ENCODE data around the gene RPL28.

Gene RPL28

DNA sequence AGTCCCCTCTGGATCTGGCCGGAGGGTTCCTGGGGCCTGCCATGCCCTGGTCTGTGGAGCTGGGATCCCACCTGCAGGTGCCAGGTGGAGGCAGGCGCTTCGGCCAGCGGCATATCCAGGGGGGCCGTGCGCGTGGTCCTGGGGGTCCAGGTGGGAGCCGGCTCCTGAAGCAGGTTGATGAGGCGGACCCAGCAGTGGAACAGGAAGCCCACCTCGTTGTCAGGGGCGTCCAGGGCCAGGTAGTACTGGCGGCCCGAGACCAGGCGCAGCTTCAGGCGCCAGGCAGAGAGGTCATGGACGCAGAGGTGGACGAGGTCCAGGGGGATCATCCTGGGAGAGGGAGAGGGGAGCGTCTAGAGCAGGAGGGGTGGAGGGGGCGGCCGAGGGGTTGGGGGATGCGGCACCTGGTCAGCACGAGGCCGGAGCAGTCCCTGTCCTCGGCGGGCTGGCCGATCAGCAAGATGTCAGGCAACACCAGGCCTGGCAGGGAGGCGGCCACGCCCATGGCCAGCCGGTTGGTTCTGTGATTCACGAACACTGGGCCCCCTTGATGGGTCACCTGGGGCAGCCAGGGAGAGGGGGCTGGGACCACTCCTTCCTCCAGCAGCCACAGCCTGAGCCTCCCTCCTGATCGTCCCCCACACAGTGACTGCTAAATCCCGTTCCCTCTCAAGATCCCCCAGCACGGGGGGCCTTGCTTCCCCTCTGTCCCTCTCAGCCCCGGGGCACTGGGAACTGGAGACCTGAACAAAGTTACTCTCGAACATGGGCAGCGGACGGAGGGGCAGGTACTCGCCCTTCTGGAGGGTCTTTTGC, 23.4 kb upstream of the RPL28 start:
- DNase-seq (ENCODE audit: low read depth): no peak
- TF ChIP-seq, protein P1, sequence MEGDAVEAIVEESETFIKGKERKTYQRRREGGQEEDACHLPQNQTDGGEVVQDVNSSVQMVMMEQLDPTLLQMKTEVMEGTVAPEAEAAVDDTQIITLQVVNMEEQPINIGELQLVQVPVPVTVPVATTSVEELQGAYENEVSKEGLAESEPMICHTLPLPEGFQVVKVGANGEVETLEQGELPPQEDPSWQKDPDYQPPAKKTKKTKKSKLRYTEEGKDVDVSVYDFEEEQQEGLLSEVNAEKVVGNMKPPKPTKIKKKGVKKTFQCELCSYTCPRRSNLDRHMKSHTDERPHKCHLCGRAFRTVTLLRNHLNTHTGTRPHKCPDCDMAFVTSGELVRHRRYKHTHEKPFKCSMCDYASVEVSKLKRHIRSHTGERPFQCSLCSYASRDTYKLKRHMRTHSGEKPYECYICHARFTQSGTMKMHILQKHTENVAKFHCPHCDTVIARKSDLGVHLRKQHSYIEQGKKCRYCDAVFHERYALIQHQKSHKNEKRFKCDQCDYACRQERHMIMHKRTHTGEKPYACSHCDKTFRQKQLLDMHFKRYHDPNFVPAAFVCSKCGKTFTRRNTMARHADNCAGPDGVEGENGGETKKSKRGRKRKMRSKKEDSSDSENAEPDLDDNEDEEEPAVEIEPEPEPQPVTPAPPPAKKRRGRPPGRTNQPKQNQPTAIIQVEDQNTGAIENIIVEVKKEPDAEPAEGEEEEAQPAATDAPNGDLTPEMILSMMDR (conservative IDR thresholded peaks at IDR 0.05; ENCODE audit: control insufficient read depth, insufficient read depth, low read depth, low read length): no peak

DNA sequence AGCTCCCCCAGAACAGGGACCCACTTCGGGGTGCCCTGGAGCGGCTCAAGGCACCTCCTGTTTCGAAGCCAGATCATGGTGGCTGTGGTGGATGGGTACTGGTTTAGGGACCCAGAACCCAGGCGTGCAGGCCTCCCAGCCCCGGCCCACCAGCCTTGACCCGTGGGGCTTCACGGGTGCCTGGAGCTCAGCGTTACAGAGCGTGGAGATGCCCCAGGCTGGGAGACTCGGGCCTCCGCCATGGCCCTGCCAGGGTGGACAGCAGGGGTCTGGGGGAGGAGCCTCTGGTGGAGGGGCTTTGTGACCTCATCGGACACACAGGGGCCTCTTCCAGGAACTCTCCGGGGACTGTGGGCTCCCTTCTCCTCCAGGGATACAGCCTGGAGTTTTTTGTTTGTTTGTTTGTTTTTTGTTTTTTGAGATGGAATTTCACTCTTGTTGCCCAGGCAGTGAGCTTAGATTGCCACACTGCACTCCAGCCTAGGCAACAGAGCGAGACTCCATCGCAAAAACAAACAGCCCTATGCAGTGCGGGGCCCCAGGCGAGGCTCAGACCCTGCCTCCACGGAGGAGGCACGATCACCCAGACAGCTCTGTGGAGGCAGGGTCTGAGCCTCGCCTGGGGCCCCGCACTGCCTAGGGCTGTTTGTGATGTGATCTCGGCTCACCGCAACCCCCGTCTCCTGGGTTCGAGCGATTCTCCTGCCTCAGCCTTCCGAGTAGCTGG, 22.6 kb upstream of the RPL28 start, which contains the start of gene GARIN5B:
GARIN5B (minus strand) TSS at position 271 of the 727 bp plus-strand sequence; CDS start at position 77, 194 bp downstream.
- no peak within 1 kb of the TSS for H3K4me3 ChIP-seq (ENCODE audit: control insufficient read depth, low read depth, low read length)
- TF ChIP-seq, protein P1 (conservative IDR thresholded peaks at IDR 0.05; ENCODE audit: control insufficient read depth, insufficient read depth, low read depth, low read length): no peak
- DNase-seq (ENCODE audit: low read depth): no peak

More for the DNA sequence above, 23.4 kb upstream of the RPL28 start:
- H3K4me3 ChIP-seq (ENCODE audit: control insufficient read depth, low read depth, low read length): no peak overlapping the region

DNA sequence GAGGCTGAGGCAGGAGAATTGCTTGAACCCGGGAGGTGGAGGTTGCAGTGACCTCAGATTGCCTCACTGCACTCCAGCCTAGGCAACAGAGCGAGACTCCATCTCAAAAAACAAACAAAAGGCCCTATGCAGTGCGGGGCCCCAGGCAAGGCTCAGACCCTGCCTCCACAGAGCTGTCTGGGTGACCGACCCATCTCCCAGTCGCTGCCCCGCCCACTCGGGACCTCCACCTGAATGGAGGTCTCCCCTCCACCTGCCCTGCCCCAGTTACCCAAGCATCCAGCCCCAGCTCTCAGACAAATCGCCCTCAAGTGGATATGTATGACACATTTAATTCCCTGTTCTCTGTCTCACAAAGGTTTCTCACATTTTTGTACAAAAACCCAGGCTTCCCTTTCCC, 20.5 kb upstream of the RPL28 start:
- no peak overlapping the region for H3K4me3 ChIP-seq (ENCODE audit: control insufficient read depth, low read depth, low read length)
- TF ChIP-seq, protein P1 (conservative IDR thresholded peaks at IDR 0.05; ENCODE audit: control insufficient read depth, insufficient read depth, low read depth, low read length): no peak
- DNase-seq (ENCODE audit: low read depth): no peak

DNA sequence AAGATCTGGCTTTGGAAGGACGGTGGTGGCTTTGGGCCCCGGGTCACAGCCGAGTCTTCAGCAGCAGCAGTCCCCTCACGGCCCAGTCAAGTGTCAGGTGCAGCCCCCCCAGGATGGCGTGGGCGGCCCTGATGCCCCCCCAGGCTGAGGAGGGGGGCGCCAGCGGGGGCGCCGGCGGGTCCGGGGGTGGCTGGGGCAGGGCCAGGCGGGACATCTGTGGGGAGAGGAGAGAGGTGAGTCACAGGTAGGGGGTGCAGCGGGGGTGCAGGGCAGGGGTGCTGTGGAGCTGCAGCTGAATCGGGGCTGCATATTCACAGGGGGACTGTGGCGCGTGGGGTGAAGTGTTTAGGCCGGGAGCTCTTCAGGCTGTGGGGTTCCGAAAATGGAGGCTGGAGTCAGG, 19.8 kb upstream of the RPL28 start:
- H3K4me3 ChIP-seq (ENCODE audit: control insufficient read depth, low read depth, low read length): no peak overlapping the region
- DNase-seq (ENCODE audit: low read depth): no peak
- TF ChIP-seq, protein P1 (conservative IDR thresholded peaks at IDR 0.05; ENCODE audit: control insufficient read depth, insufficient read depth, low read depth, low read length): no peak

DNA sequence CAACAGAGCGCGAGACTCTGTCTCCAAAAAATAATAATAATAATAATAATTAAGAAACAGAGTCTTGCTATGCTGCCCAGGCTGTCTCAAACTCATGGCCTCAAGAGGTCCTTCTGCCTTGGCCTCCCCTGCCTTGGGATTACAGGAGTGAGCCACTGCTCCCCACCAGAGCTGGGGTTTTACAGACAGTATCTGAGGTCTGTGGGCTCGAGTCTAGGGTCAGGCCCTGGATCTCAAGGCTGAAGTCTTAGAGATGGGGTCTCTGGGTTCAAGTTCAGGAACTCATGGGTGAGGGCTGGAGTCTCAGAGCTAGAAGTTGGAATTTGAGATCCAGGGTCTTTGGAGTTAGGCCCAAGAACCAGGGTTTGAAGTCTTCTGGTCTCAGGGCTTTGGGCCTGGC, 18.9 kb upstream of the RPL28 start:
- TF ChIP-seq, protein P1 (conservative IDR thresholded peaks at IDR 0.05; ENCODE audit: control insufficient read depth, insufficient read depth, low read depth, low read length): no peak
- H3K4me3 ChIP-seq (ENCODE audit: control insufficient read depth, low read depth, low read length): no peak overlapping the region
- DNase-seq (ENCODE audit: low read depth): no peak

DNA sequence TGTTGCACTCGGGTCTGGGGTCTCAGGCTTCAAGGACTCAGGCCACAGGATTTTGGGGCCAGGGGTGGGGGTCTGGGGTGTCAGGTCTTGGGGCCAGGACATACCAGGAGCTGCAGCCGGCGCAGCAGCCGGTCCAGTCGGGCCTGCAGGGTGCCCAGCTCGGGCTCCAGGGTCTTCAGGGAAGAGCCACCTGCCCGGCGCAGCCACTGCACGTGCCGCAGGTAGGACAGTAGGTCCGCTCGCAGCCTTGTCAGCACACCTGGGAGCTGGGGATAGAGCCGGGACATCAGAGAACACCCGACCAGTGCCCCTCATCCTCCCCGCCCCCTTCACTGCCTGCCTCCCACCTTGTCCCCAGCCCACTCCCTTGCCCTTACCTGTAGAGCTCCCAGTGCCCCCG, 17.6 kb upstream of the RPL28 start:
- H3K4me3 ChIP-seq (ENCODE audit: control insufficient read depth, low read depth, low read length): no peak overlapping the region
- TF ChIP-seq, protein P1 (conservative IDR thresholded peaks at IDR 0.05; ENCODE audit: control insufficient read depth, insufficient read depth, low read depth, low read length): no peak
- no peak for DNase-seq (ENCODE audit: low read depth)

All from fibroblast of mammary gland (primary cell).